22Rv1 (cell line): ENCODE data around the gene PLCD4.

ENCODE experiments used
- CTCF ChIP-seq: fragments of 450-650 bp; IDR thresholded peaks from 2 replicates; pipeline ENCODE4 v1.5.1; 2017; ENCODE audit warnings: mild to moderate bottlenecking
- ZFX ChIP-seq: fragments of 450-650 bp; IDR thresholded peaks from 2 replicates; pipeline ENCODE4 v1.6.1; 2017; ENCODE audit warnings: antibody characterized with exemption, borderline replicate concordance

- TF ChIP-seq CTCF: no peak
- no peak for TF ChIP-seq ZFX
Measured at GRCh38 chr2:218585541-218585940, 22.2 kb upstream of the PLCD4 start.
